Stimulated activated CD8-positive, alpha-beta memory T cell treated with anti-CD3 and anti-CD28 coated beads, Interleukin-7, amount 100 ng/mL, for 1 hour (primary cell): Measurements from ENCODE around the gene TBX18.

Experiments used
- DNase-seq, 2 donors: peaks; one replicate each; pipeline ENCODE4 v3.0.0-alpha.2; 2020; ENCODE audit warnings: low read depth in 2 of 2

The TBX18 gene

GRCh38 chr6:84772428-84773132 is 8.2 kb upstream of the TBX18 start:
- DNase-seq = no peak

GRCh38 chr6:84771756-84772356 is 7.5 kb upstream of the TBX18 start:
- no peak for DNase-seq

- no peak for DNase-seq
Measured at GRCh38 chr6:84771125-84771755, 6.8 kb upstream of the TBX18 start.

- DNase-seq = no peak
Measured at GRCh38 chr6:84770521-84770920, 6.1 kb upstream of the TBX18 start.

GRCh38 chr6:84769306-84769705 is 4.9 kb upstream of the TBX18 start:
- DNase-seq = no peak

GRCh38 chr6:84768442-84769174 is 4.2 kb upstream of the TBX18 start:
- DNase-seq = no peak

- no peak for DNase-seq
Measured at GRCh38 chr6:84767526-84768201, 3.3 kb upstream of the TBX18 start.

- no peak for DNase-seq
Measured at GRCh38 chr6:84766799-84767525, 2.6 kb upstream of the TBX18 start.

GRCh38 chr6:84766118-84766798 is 1.9 kb upstream of the TBX18 start:
- DNase-seq = no peak

- no peak for DNase-seq
Measured at GRCh38 chr6:84763886-84764331, 489 bp downstream of the TBX18 start.

- no peak for DNase-seq
Measured at GRCh38 chr6:84763003-84763885, 1.2 kb downstream of the TBX18 start.

GRCh38 chr6:84762220-84763002 is 2.0 kb downstream of the TBX18 start:
- no peak for DNase-seq

GRCh38 chr6:84758486-84758885 is 5.9 kb downstream of the TBX18 start:
- no peak for DNase-seq

GRCh38 chr6:84756877-84757276 is 7.5 kb downstream of the TBX18 start:
- no peak for DNase-seq

GRCh38 chr6:84756466-84756865 is 7.9 kb downstream of the TBX18 start:
- DNase-seq = no peak

- no peak for DNase-seq
Measured at GRCh38 chr6:84753173-84753572, 11.2 kb downstream of the TBX18 start.

GRCh38 chr6:84752118-84752850 is 12.1 kb downstream of the TBX18 start:
- no peak for DNase-seq

GRCh38 chr6:84749181-84749580 is 15.2 kb downstream of the TBX18 start:
- DNase-seq = no peak
